HepG2 (cell line): ENCODE measurements around the gene LYPD6B. TPM values are rescaled to one million over a fixed set of nuclear protein-coding genes. Genes with fewer than 3 reads are reported as not detected.

ENCODE experiments used
- ATAC-seq: fragments of 200-7000 bp; cut with Tn5 transposase; 3 replicates; pipeline ENCODE4 v1.9.1; 2020; ENCODE audit warnings: mild to moderate bottlenecking, moderate library complexity
- BruUV-seq: library from RNA; stranded (reverse); fragments of 400-500 nt; replicated peaks from 2 replicates; lab custom pipeline; 2021; lab: Mats Ljungman, UMichigan
- CTCF ChIA-PET: fragments of 300-600 bp; formaldehyde crosslinking; extraction: SDS; loops from one replicate; lab custom pipeline; 2021; ENCODE audit warnings: low total read pairs, inconsistent platforms, low intra/inter-chr PET ratio; lab: Yijun Ruan, JAX
- POLR2A ChIA-PET: fragments of 350-600 bp; sonication (Branson Sonifier 250); formaldehyde crosslinking; loops from one replicate; lab custom pipeline; 2020; ENCODE audit warnings: antibody characterized with exemption, inconsistent platforms; lab: Yijun Ruan, JAX
- DNase-seq: peaks from one replicate; pipeline ENCODE4 v3.0.0-alpha.2; 2015; ENCODE audit warnings: low spot score
- FAIRE-seq: peaks from 3 replicates; lab custom pipeline; 2011; peaks lifted over from hg19 to GRCh38; lab: Jason Lieb, UNC
- H2AFZ ChIP-seq: one replicate; pipeline ENCODE4 v1.6.1; 2011; ENCODE audit warnings: low read length, inconsistent platforms
- H3K27ac ChIP-seq: fragments of 300-600 bp; 3 replicates; pipeline ENCODE4 v1.8.0; 2011; ENCODE audit warnings: mixed run types, mild to moderate bottlenecking, mixed read lengths, low read length, inconsistent platforms; ENCODE audit not compliant: insufficient read depth; ENCODE audit errors: extremely low read length
- H3K27me3 ChIP-seq, 2 experiments: fragments of 200-600 bp in 1 of 2; 2 replicates in 1 of 2; 3 replicates in 1 of 2; pipeline versions ENCODE4 v1.6.0 to v1.8.0; 2011; ENCODE audit warnings: low read length in 2 of 2, mild to moderate bottlenecking in 2 of 2, moderate library complexity in 2 of 2, inconsistent platforms in 1 of 2; ENCODE audit not compliant: insufficient read depth in 2 of 2, control insufficient read depth in 1 of 2
- H3K36me3 ChIP-seq, 2 experiments: fragments of 200-600 bp in 1 of 2; replicated peaks in 1 of 2; 2 replicates in 1 of 2; 3 replicates in 1 of 2; pipeline versions ENCODE4 v1.5.1 to v1.8.0; 2011; ENCODE audit warnings: low read length in 2 of 2, inconsistent platforms in 1 of 2; ENCODE audit not compliant: insufficient read depth in 2 of 2, control insufficient read depth in 1 of 2
- H3K4me1 ChIP-seq: 2 replicates; pipeline ENCODE4 v1.5.1; 2012; ENCODE audit warnings: low read length, inconsistent platforms; ENCODE audit not compliant: insufficient read depth
- H3K4me2 ChIP-seq: 2 replicates; pipeline ENCODE4 v1.6.0; 2011; ENCODE audit warnings: low read depth, low read length, inconsistent platforms
- H3K4me3 ChIP-seq, 3 experiments: fragments of 200-600 bp in 1 of 3; sonication (generic), shearing (Covaris generic) in 1 of 3; replicated peaks in 1 of 3; 2 replicates each; pipeline ENCODE4 v1.5.1; 2011 to 2016; ENCODE audit warnings: low read length in 3 of 3, inconsistent platforms in 2 of 3, low read depth in 2 of 3, mild to moderate bottlenecking in 2 of 3, control low read depth in 1 of 3, mixed read lengths in 1 of 3; ENCODE audit not compliant: insufficient read depth in 1 of 3
- H3K79me2 ChIP-seq: one replicate; pipeline ENCODE4 v1.6.1; 2011; ENCODE audit warnings: low read length, inconsistent platforms; ENCODE audit not compliant: insufficient read depth
- H3K9ac ChIP-seq: 2 replicates; pipeline ENCODE4 v1.6.0; 2011; ENCODE audit warnings: mild to moderate bottlenecking, low read depth, low read length, inconsistent platforms; ENCODE audit not compliant: insufficient read depth
- H3K9me3 ChIP-seq: 2 replicates; pipeline ENCODE4 v1.5.1; 2012; ENCODE audit warnings: mild to moderate bottlenecking, low read length
- H4K20me1 ChIP-seq: 2 replicates; pipeline ENCODE4 v1.6.0; 2011; ENCODE audit warnings: inconsistent platforms, mild to moderate bottlenecking, low read length, moderate library complexity; ENCODE audit not compliant: insufficient read depth
- GMEB2 ChIP-seq: IDR thresholded peaks from 2 replicates; pipeline ENCODE4 v1.6.1; 2016; ENCODE audit warnings: missing biosample characterization, missing genetic modification reagents, low read depth
- MAFK ChIP-seq, 2 experiments: IDR thresholded peaks in 1 of 2; conservative IDR thresholded peaks in 1 of 2; 2 replicates each; pipeline ENCODE4 v1.6.1; 2011; ENCODE audit warnings: improper control_type of control experiment in 2 of 2, low read length in 2 of 2
- NFYC ChIP-seq: IDR thresholded peaks from 2 replicates; pipeline ENCODE4 v1.6.1; 2016; ENCODE audit warnings: missing genetic modification reagents, missing compliant biosample characterization
- NR2F2 ChIP-seq: IDR thresholded peaks from 2 replicates; pipeline ENCODE4 v1.6.1; 2012; ENCODE audit warnings: low read depth, inconsistent platforms, borderline replicate concordance
- RERE ChIP-seq: IDR thresholded peaks from 2 replicates; pipeline ENCODE4 v1.6.1; 2016; ENCODE audit warnings: low read depth, missing genetic modification reagents, missing compliant biosample characterization
- ZBTB26 ChIP-seq: IDR thresholded peaks from 2 replicates; pipeline ENCODE4 v1.6.1; 2016; ENCODE audit warnings: missing compliant biosample characterization, missing genetic modification reagents, borderline replicate concordance
- ZFAT ChIP-seq: sonication (generic); formaldehyde crosslinking; conservative IDR thresholded peaks from 2 replicates; pipeline ENCODE4 v1.8.1; 2023; ENCODE audit warnings: missing genetic modification reagents, inconsistent platforms
- ZNF543 ChIP-seq: sonication (generic); formaldehyde crosslinking; IDR thresholded peaks from 2 replicates; pipeline ENCODE4 v1.4.0; 2020; ENCODE audit warnings: mild to moderate bottlenecking, missing genetic modification reagents
- ZNF616 ChIP-seq: sonication (generic); formaldehyde crosslinking; IDR thresholded peaks from 2 replicates; pipeline ENCODE4 v1.5.0; 2020; ENCODE audit warnings: low read depth, mild to moderate bottlenecking, missing genetic modification reagents
- in situ Hi-C: cut with HindIII; loops from 2 replicates; pipeline ENCODE4 v1.10.0; 2017; ENCODE audit warnings: low pct_unique_long_range_greater_than_20kb; ENCODE audit not compliant: extremely low pct_ligation_motif_present
- intact Hi-C: fragments of 100-400 bp; cut with micrococcal nuclease; formaldehyde crosslinking; loops from one replicate; pipeline ENCODE4 v1.10.0; 2022; ENCODE audit not compliant: unreplicated experiment
- polyA plus RNA-seq, 8 experiments: library from polyadenylated mRNA; depleted of rRNA in 3 of 8; stranded (reverse) in 7 of 8; unstranded in 1 of 8; fragments of >200 nt; fragmentation: Illumina TruSeq in 4 of 8; extraction: Trizol in 4 of 8; gene quantifications; 2 replicates each; pipeline versions ENCODE4 v1.2.1 to v1.2.3, GENCODE V29; 2011 to 2016; ENCODE audit warnings: low read depth in 4 of 8, missing spikeins in 1 of 8, mixed read lengths in 1 of 8; ENCODE audit not compliant: insufficient read depth in 1 of 8
- total RNA-seq, 5 experiments: library from RNA; depleted of rRNA; stranded (reverse); fragments of >200 nt; fragmentation: Illumina TruSeq; extraction: Trizol; gene quantifications; 2 replicates each; pipeline ENCODE4 v1.2.3, GENCODE V29; 2016; ENCODE audit warnings: low read depth in 1 of 5

Gene LYPD6B
- total and polyA plus RNA-seq, 2 of the 13 experiments (the other 11 are each of a cell fraction or from before 2014, with no cell fraction given): not detected

GRCh38 chr2:148992448-148992847, 46.1 kb upstream of the LYPD6B start:
- ChIA-PET POLR2A (no interaction called here), CTCF (no interaction called here)

More at GRCh38 chr2:148992448-148992847, 46.1 kb upstream of the LYPD6B start:
- in situ Hi-C loops: loop anchor here (25.0 kb wide), 2 partner anchors 355 to 1055 kb away; partner anchors contain the start of gene EPC2
- Histone ChIP-seq H3K4me3 (no peak overlapping the region), H4K20me1 (no peaks in the 10 kb centered on the region), H3K27ac (no peak overlapping the region), H3K9me3 (no peaks in the 10 kb centered on the region)
- TF ChIP-seq NR2F2 (no peak), GMEB2 (CRISPR knock-in tag) (no peak), MAFK (conservative IDR thresholded peaks at IDR 0.05 in 1 of 2, IDR thresholded peaks at IDR 0.05 in 1 of 2; ENCODE audit: low read length in 2 of 2) (peak; percentile 30 to 51; a peak in 3 of 4 replicates), ZFAT (no peak), ZNF616 (CRISPR knock-in tag) (no peak), ZBTB26 (CRISPR knock-in tag) (no peak), ZNF543 (no peak), NFYC (CRISPR knock-in tag) (no peak), RERE (CRISPR knock-in tag) (no peak)
- TF ChIP-seq, all 625 proteins: peak for 1
- Histone ChIP-seq H3K79me2 (no peaks in the 10 kb centered on the region), H2AFZ (no peak overlapping the region), H3K4me2 (no peak overlapping the region), H3K9ac (no peak overlapping the region), H3K36me3 (no peaks in the 10 kb centered on the region), H3K27me3 (peaks cover 0 to 1% of the 10 kb centered on the region in 2 experiments; a peak in 3 of 5 replicates), H3K4me1 (no peaks in the 10 kb centered on the region)
- FAIRE-seq (no peak), ATAC-seq (no peak), DNase-seq (no peak)
- intact Hi-C loops: loop anchor here (5.0 kb wide), 1 partner anchor 790 kb away; no protein-coding TSS in a partner anchor
- BruUV-seq: no TSS peak
